Measurements from ENCODE around the gene KMT5C. TPM values are rescaled to one million over a fixed set of nuclear protein-coding genes. Genes with fewer than 3 reads are reported as not detected.

Gene KMT5C
- total RNA-seq, 1 donor from 2014 or later: 32.9 TPM

DNA sequence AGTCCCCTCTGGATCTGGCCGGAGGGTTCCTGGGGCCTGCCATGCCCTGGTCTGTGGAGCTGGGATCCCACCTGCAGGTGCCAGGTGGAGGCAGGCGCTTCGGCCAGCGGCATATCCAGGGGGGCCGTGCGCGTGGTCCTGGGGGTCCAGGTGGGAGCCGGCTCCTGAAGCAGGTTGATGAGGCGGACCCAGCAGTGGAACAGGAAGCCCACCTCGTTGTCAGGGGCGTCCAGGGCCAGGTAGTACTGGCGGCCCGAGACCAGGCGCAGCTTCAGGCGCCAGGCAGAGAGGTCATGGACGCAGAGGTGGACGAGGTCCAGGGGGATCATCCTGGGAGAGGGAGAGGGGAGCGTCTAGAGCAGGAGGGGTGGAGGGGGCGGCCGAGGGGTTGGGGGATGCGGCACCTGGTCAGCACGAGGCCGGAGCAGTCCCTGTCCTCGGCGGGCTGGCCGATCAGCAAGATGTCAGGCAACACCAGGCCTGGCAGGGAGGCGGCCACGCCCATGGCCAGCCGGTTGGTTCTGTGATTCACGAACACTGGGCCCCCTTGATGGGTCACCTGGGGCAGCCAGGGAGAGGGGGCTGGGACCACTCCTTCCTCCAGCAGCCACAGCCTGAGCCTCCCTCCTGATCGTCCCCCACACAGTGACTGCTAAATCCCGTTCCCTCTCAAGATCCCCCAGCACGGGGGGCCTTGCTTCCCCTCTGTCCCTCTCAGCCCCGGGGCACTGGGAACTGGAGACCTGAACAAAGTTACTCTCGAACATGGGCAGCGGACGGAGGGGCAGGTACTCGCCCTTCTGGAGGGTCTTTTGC, 22.7 kb downstream of the KMT5C start:
- H3K36me3 Mint-ChIP-seq: no peaks in the 10 kb centered on the region
- peaks cover 1% of the 10 kb centered on the region for H3K4me1 Mint-ChIP-seq (ENCODE audit: unreplicated experiment)
- no peak overlapping the region for H3K27ac Mint-ChIP-seq
- peaks cover 20% of the 10 kb centered on the region for H3K27me3 Mint-ChIP-seq
- no peak for DNase-seq (ENCODE audit: extremely low spot score, unreplicated experiment)
- TF ChIP-seq CTCF (conservative IDR thresholded peaks at IDR 0.05): no peak
- H3K4me3 Mint-ChIP-seq: no peak overlapping the region
- no peaks in the 10 kb centered on the region for H3K9me3 Mint-ChIP-seq

GRCh38 chr19:55362990-55363716, 23.5 kb downstream of the KMT5C start, which contains the start of gene GARIN5B:
Gene GARIN5B (minus strand): TSS chr19:55363260. CDS start chr19:55363066, 194 bp downstream.
- H3K9me3 Mint-ChIP-seq: no peaks in the 10 kb centered on the region
- no peaks in the 10 kb centered on the region for H3K4me1 Mint-ChIP-seq (ENCODE audit: unreplicated experiment)
- no peak for DNase-seq (ENCODE audit: extremely low spot score, unreplicated experiment)
- no peak for TF ChIP-seq CTCF (conservative IDR thresholded peaks at IDR 0.05)
- no peak within 1 kb of the TSS for H3K27ac Mint-ChIP-seq
- H3K36me3 Mint-ChIP-seq: no peaks in the 10 kb centered on the region
- H3K4me3 Mint-ChIP-seq: no peak within 1 kb of the TSS
- peaks cover 17% of the 10 kb centered on the region for H3K27me3 Mint-ChIP-seq

GRCh38 chr19:55365245-55365644, 25.6 kb downstream of the KMT5C start:
- Mint-ChIP-seq H3K4me1 (ENCODE audit: unreplicated experiment) (no peaks in the 10 kb centered on the region), H3K4me3 (no peak overlapping the region), H3K9me3 (no peaks in the 10 kb centered on the region), H3K27me3 (peaks cover 29% of the 10 kb centered on the region), H3K27ac (no peak overlapping the region), H3K36me3 (no peaks in the 10 kb centered on the region)
- no peak for TF ChIP-seq CTCF (conservative IDR thresholded peaks at IDR 0.05)
- no peak for DNase-seq (ENCODE audit: extremely low spot score, unreplicated experiment)

DNA sequence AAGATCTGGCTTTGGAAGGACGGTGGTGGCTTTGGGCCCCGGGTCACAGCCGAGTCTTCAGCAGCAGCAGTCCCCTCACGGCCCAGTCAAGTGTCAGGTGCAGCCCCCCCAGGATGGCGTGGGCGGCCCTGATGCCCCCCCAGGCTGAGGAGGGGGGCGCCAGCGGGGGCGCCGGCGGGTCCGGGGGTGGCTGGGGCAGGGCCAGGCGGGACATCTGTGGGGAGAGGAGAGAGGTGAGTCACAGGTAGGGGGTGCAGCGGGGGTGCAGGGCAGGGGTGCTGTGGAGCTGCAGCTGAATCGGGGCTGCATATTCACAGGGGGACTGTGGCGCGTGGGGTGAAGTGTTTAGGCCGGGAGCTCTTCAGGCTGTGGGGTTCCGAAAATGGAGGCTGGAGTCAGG, 26.3 kb downstream of the KMT5C start:
- DNase-seq (ENCODE audit: extremely low spot score, unreplicated experiment): no peak
- Mint-ChIP-seq H3K27me3 (peaks cover 35% of the 10 kb centered on the region), H3K27ac (no peak overlapping the region), H3K36me3 (no peaks in the 10 kb centered on the region), H3K4me3 (no peak overlapping the region), H3K4me1 (ENCODE audit: unreplicated experiment) (peaks cover 6% of the 10 kb centered on the region), H3K9me3 (no peaks in the 10 kb centered on the region)
- no peak for TF ChIP-seq CTCF (conservative IDR thresholded peaks at IDR 0.05)

GRCh38 chr19:55366790-55367189, 27.1 kb downstream of the KMT5C start:
- Mint-ChIP-seq H3K9me3 (no peaks in the 10 kb centered on the region), H3K27ac (no peak overlapping the region), H3K4me3 (no peak overlapping the region), H3K27me3 (peaks cover 43% of the 10 kb centered on the region), H3K36me3 (no peaks in the 10 kb centered on the region), H3K4me1 (ENCODE audit: unreplicated experiment) (peaks cover 7% of the 10 kb centered on the region)
- no peak for DNase-seq (ENCODE audit: extremely low spot score, unreplicated experiment)
- no peak for TF ChIP-seq CTCF (conservative IDR thresholded peaks at IDR 0.05)

Data from type B pancreatic cell (in vitro differentiated cells).